SHP77 treated with DMSO at 0.1 percent for 48 hours (cell line): ENCODE data around the gene GALNT12.

ENCODE experiments used
- DNase-seq: peaks from one replicate; lab custom pipeline; 2025; lab: John Stamatoyannopoulos, UW

The GALNT12 gene

DNA sequence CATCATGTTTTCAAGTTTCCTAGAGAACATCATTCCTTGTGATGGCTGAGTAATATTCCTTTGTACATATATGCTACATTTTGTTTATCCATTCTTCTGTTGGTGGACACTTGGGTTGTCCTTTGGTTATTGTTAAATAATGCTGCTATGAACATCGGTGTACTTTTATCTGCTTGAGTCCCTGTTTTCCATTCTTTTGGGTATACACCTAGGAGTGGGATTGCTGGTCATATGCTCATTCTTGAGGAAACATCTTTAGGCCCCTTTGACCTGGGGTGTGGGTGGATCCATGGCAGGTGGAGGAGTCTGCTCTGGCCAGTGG is 25.3 kb downstream of the GALNT12 start:
- DNase-seq = no peak

DNA sequence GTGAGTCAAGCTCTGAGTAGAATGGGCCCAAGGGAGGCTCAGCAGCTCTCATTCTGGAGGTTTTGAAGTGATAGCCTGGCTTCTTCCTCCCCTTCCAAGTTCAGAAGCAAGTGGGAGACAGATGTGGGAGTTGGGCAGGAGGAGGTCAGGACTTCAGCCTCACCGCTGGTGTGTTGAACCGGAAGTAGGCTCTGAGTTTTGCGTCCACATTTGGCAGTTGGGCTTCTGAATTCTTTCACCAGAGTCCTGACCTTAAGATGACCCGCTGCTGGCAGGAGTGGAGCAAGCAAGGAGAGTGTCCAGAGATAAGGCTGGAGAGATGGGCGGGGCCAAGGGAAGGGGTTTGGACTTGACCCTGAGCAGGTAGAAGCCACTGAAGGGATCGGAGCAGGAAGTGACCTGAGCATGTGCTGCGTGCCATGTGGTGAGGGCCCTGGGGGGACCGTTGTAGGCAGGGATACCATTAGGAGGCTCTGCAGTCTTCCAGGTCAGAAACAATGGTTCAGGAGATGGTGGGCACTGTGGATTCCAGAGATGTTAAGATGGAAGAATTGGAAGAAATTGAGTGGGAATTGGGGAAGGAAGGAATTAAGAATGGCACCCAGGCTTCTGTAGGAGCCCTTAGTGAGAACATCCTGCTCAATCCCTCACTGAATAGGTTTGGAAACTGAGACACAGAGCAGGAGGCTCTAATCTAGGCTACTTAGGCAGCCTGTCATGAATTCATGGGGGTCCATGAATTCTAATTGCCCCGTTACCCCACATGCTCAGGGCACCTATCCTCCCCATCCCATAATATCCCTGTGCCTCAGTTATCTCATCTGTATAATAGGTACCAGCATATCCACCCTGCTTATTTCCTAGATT is 25.9 kb downstream of the GALNT12 start:
- DNase-seq = no peak

DNA sequence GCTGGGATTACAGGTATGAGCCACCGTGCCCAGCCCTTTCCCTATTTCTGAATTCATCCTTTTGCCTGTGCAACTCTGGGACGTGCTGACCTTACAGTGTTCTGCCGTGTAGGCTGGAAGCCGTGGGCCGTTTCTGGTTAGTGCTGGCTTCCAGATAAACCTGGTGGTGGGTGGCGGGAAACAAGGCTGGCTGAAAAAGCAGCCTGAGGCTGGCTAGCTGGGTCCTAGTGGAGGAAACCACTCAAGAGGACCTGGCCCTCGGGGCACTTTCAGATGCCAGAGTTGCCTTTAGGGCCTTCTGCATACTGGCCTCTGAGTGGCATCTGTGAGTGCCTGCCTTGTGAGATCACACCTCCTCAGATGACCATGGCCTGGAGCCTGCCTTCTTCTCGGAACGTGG is 26.9 kb downstream of the GALNT12 start:
- DNase-seq = no peak

DNA sequence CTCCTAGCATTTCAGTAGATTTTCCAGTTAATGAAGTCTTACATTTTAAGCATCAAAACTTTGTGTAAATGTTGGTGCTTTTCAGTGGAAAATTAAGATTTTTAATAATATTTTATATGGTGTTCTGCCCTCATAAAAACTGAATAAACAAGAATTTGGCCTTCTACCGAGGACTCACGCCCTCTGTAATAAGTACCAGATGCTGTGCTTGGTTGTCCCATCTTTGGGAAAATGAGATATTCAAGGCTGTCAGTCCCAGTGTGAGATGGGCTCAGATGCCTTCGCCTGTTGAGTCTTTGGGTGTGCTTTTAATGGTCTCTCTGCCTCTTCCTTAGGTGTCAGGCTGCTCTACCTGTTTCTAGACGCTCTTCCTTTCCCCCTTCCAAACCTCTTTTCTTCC is 28.7 kb downstream of the GALNT12 start:
- no peak for DNase-seq

DNA sequence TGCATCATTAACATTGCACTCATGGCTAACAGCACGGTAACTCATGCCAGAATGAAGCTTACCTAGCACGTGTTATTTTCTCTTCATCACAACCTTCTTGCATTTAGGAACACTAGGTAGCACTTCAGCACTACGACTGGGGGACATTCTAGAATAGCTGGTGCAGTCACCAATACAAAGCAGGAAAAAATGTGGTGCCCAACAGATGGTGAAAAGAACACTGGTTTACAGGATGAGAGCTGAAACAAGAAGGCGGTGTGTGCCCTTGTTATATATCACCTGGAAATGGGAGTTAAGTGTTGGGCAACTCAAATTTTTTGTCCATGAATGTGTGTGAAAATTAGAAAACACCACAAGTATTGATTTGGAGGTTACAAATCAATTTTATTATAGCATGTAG is 30.0 kb downstream of the GALNT12 start:
- DNase-seq = no peak

DNA sequence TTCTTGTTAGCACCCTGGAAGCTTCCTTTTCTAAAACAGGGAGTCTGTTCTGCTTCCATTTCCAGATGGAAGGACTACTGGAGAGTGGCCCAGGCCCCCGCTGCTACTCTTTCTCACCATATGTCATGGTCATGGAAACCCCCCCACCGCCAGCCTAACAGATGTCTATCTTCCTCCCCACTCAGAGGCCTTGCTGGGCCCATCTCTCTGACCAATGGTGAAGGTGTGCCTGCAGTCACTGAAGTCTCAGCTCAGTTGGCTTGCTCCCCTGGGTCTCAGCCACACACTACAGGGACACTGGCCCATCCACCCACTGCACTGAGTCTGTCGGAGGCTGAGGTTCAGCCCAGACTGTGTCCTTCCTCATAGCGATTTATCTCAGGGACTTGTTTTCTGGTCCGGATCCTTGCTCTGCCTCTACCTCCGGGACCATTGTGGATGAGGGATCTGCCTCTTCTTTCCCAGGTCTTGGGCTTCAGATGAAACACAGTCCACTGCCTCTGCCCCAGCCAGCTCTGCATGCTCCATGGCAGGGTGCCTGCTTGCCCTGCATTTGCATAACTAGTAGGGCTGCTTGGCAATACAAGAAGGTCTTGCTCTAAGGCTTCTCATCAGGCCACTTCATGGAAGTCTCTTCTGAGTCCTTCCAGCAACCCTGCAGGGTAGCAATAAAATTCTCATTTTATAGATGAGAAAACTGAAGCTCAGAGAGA is 30.8 kb downstream of the GALNT12 start:
- DNase-seq = no peak

DNA sequence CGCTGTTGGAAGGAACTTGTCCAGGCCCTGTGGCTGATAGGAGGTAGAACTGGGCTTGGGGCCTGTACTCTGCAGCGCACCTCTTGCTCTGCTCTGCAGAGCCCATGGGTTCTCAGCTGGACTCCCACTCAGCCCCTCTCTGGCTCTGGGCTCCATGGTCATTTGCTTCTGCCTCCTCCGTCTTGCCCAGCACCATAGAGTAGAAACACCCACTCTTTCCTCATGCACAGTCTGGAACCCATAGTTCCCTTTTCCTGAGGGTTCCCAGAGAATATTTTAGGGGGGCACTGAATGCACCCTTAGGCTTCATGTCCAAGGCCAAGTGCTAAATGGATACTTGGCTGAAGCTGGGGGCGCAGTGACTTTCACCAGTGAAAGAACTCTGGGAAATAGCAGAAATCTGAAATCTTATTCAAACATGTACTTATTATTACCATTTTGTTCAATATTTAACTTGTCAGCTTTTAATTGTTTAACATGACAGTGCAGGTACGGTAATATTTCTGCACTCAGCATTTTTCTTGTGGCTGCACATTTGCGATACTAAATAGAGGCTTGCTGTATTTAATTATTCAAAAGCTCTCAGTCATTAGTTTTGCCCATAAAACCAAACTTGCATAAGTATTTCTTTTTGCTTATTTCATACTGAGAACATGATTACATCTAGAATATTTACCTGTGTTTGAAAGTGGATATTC is 31.5 kb downstream of the GALNT12 start:
- no peak for DNase-seq

DNA sequence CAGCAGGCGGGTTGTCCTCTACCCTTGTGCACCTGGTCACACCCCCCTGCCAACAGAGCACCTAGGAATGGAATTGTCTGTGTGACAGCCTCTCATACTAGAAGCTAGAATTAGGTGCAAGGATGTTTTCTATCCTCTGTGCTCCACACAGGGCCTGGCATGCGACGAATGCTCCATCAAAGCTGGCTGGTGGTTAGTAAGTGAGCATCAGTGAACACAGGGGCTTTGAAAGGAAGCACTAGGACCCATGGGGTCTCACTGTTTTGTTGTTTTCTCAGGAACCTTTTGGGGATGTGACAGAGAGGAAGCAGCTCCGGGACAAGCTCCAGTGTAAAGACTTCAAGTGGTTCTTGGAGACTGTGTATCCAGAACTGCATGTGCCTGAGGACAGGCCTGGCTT is 32.3 kb downstream of the GALNT12 start:
- DNase-seq = no peak

DNA sequence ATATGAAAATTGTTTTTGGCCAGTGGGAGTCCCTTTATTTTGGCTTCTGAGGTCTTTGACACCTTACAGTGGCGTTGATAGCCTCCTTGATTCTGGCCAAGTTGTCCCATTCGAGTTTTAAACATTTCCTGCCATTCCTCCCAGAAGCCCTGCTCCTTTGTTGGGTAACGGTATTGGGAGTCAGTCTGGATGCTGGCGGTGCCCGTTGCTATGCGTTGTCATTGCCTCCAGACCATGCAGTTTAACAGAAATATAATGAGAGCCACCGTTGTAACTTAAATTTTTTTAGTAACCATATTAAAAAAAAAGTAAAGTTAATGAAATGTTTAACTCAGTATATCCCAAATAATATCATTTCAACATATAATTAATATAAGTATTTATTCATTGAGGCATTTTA is 35.0 kb downstream of the GALNT12 start:
- DNase-seq = no peak

DNA sequence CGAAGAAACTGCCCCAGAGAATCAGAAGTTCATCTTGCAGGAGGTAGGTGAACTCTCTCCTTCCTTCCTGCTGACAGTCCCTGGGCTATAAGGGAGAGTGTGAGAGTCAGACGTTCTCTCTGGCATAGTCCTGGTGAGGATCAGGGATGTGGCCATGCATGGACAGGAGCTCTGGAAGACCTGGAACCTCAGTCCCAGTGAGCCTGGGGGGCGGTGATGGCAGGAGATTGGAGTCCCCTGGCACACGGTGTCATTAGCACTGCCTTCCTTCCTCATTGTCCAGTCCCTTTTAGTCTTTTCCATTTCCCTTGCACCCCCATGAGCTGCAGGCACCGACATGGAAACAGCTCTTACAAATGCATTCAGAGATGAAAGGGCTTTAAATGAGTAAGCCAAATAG is 38.6 kb downstream of the GALNT12 start:
- no peak for DNase-seq

DNA sequence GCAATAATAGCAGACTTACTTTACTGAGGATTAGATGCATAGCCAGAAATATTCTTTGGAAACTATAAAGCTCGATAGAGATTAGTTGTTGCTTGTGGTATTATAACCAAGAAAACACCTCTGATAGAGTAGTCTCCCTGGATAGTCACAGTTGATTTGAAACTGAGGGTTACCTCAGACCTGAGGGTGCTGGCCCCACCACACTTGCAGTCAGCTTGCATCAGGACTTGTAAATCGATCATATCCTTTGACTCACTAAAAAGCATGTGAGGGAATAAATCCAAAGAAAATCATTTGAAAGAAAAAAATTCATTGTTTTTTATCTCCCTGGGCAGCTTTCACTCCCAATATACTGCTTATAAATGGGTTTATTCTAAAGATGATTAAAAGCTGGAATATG is 39.4 kb downstream of the GALNT12 start:
- DNase-seq = no peak

DNA sequence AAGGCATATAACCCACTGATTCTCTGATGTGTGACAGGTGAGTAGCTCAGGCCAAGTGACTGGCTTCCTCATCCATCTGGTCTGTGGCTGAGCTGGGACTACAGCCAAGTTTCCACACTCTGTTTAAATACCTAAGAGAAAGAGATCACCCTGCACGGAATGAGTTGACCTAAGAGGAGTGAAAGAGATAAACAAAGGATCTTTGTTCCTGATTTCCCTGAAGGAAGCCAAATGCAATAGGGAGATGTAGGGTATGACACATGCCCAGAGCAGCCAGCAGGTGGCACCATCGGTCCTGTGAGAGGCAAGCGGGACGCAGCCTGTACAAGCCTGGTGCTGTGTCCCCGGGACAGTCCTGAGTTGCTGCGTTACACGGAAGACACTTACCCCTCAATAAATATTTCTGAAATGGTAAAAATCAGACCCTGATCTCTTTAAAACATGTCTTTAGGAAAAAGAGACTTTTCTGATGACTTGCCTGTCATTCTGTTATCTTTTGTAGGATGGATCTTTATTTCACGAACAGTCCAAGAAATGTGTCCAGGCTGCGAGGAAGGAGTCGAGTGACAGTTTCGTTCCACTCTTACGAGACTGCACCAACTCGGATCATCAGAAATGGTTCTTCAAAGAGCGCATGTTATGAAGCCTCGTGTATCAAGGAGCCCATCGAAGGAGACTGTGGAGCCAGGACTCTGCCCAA is 41.1 kb downstream of the GALNT12 start:
- peak; percentile 37 for DNase-seq

DNA sequence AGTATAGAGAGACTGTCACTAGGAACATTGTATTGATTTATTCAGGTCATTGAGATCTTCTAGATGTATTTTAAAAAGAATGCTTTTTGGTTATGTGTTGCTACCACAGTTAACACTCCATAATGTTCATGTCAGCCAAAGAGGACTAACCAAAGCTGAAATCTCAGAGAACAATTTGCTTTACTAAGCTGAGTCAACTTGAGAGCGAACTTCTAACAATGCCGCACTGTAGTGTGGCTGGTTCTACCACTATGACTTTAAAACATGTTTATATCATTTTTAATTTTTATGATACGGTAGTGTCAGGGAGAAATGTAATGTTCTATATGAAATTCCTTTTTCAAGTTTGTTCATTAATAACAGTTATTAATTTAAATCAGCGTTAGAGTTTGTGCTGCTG is 42.1 kb downstream of the GALNT12 start:
- no peak for DNase-seq

DNA sequence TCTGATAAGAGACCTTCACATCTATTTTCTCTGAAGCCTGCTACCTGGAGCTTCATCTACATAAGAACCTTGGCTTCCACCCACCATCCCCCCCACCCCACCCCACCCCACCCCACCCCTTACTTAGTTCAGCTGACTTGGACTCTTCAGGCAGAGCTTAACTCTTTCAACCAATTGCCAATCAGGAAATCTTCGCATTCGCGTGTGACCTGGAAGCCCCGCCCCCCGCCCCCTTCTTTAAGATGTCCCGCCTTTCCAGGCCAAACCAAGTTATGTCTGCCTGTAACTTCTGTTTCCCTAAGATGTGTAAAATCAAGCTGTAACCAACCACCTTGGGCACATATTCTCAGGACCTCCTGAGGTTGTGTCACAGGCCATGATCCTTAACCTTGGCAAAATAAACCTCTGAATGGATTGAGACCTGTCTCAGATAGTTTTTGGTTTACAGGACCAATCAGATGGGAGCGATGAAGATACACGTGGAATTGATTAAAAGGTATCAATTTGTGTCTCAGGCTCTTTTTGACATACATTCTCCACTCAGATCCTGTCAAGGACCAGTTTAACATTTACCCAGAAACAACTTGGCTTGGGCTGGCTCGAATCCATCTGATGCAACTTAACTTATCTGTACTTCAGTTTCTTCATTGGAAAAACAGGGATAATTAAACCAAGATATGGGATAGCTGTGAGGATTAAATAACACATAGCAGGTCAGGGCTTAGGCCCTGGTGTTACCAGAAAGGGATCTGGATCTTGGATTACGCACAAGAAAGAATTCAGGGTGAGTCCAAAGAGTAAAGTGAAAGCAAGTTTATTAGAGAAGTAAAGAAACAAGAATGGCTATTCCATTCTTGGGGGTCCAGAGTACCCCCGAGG is 43.6 kb downstream of the GALNT12 start:
- DNase-seq = no peak

DNA sequence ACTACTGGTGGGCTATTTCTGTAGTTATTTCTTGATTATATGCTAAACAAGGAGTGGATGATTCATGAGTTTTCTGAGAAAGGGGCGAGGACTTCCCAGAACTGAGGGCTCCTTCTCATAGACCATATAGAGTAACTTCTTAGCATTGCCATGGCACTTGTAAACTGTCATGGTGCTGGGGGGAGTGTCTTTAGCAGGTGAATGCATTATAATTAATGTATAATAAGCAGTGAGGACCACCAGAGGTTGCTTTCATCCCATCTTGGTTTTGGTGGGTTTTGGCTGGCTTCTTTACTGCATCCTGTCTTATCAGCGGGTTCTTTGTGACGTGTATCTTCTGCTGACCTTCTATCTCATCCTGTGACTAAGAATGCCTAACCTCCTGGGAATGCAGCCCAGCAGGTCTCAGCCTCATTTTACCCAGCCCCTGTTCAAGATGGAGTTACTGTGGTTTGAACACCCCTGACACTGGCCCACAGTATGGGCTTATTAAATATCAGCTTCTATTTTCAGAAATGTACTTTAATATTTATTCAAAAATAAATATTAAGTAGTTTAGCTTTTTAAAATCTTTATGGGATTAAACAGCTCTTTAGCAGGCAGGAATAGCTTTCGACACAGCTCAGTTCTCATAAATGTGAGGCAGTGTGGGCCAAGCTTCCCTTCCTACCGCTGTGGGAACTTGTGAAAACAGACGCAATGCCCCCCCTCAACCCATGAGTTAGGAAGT is 44.4 kb downstream of the GALNT12 start:
- no peak for DNase-seq

DNA sequence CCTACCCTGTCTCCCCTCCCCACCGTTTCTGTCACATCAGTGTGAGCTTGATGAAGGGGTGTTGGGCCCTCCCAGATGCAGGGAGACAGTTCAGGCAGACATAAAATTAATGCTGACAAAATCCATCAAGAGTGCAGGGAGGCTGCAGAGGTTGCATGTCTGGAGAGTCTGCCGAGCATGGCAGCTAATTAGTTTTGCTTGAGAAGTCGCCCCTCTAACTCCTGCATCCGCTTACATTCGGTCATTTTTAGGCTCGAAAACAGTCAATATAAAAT is 44.9 kb downstream of the GALNT12 start:
- no peak for DNase-seq

DNA sequence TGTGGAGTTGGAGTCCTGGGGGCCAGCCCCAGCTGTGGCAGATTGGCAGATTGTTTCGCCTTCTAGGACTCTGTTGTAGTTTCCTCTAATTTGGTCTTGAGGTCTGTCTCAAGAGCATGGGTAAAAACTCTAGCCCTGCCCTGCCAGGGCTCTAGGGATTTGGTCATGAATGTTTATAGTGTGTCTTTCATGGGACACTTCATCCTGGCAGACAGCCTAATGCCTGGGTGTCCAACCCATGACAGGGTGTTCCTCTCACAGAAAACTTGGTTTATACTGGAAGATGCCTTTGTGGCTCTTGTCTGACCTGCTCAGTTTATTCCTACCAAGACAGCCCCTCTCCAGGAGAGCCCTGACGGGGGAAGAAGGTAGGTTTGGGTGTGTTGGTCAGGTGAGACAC is 45.5 kb downstream of the GALNT12 start:
- no peak for DNase-seq

DNA sequence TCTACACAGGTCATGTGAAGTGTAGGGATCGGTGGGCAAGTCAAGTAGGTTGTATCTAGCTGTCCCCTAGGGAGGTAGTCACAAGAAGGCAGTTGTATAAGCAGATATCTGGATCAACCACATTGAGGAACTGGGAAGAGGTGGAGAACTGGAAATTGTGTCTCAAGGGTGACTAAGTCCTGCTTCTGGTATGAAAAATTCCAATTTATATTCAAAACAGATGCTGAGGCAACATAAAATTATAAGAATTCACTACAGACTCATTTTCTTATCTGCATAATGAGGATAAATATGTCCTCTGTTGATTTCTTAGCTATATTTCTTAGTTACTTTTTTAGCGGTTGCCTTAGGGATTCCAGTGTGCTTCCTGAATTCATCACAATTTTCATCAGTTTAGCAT is 46.8 kb downstream of the GALNT12 start:
- DNase-seq = no peak

DNA sequence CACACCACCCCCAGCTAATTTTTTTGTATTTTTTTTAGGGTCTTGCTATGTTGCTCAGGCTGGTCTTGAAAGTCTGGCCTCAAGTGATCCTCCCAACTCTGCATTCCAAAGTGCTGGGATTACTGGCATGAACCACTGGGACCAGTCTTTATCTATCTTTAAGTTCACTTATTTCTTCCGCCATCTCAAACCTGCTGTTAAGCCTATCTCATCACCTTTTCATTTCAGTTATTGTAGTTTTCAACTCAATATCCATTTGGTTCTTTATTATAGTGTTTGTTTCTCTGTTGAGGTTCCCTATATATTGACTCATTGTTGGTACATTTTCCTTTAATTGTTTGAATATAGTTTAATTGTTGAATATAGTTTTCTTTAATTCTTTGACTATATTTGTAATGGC is 48.1 kb downstream of the GALNT12 start:
- no peak for DNase-seq

DNA sequence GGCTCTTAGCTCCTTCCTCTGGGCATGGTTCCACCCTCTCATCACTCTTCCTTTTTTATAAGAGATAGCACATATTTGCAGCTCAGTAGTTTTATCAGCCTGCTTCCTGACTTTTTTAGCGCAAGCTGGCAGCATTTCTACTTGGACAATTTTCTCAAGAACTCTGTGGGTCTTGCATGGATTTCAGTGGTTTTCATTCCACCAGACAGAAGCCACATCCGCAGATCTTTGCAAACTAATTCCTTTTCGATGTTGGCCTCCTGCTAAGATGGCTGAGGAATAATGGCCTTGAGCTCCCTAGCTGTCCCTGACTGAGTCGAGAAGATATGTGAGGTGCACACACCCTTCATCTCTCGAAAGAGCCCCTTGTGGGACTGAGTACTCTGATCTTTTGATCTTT is 49.5 kb downstream of the GALNT12 start:
- DNase-seq = no peak

DNA sequence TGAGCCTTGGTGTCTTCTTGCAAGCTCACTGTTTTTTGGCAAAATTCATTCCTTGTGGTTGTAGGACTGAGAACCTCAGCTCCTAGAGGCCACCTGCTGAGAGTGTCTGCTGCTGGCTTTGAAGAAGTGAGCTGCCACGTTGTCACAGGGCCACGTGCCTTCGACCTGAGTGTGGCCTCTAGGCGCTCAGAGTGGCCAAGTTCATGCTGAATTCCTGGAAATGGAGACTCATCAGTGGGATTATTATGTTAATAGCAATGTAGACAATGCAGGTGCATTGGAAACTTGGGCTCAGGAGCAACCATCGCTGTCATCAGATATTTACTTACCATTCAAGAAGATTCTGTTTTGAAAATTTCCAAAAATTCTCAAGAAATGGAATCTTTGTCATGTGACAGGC is 52.5 kb downstream of the GALNT12 start:
- DNase-seq = no peak
